ENCODE measurements around the gene ARRB1.

ARRB1 gene

GRCh38 chr11:75244052-75244814 is 107.2 kb downstream of the ARRB1 start:
- Histone ChIP-seq H3K27ac (replicated peaks; ENCODE audit: low read length) (no peak overlapping the region), H3K4me2 (ENCODE audit: insufficient read depth, low read length, poor library complexity, severe bottlenecking) (no peak overlapping the region), H3K9ac (ENCODE audit: low read depth, low read length, poor library complexity) (no peak overlapping the region), H3K4ac (ENCODE audit: low read length) (no peak overlapping the region), H2BK12ac (ENCODE audit: low read length) (no peak overlapping the region), H2AFZ (ENCODE audit: low read length) (no peak overlapping the region), H3K4me1 (ENCODE audit: control insufficient read depth in 2 of 2, insufficient read depth in 1 of 2, low read depth in 1 of 2, low read length in 2 of 2) (peaks cover 4% of the 10 kb centered on the region in 2 donors), H3K14ac (ENCODE audit: low read length) (no peak overlapping the region), H3K36me3 (replicated peaks in 1 of 2; ENCODE audit: control insufficient read depth in 2 of 2, insufficient read depth in 2 of 2, low read length in 2 of 2) (no peaks in the 10 kb centered on the region), H4K91ac (ENCODE audit: low read depth, low read length, poor library complexity) (no peak overlapping the region), H2BK120ac (ENCODE audit: low read depth, low read length) (no peak overlapping the region), H3K23ac (ENCODE audit: low read depth, low read length, poor library complexity) (no peak overlapping the region), H3K27me3 (ENCODE audit: control insufficient read depth in 3 of 3, insufficient read depth in 3 of 3, low read depth in 1 of 3, low read length in 3 of 3) (peaks cover 20 to 62% (median 49%) of the 10 kb centered on the region in 3 experiments), H2AK5ac (ENCODE audit: low read depth, low read length) (no peak overlapping the region), H3K9me3 (replicated peaks in 1 of 2; ENCODE audit: control insufficient read depth in 2 of 2, insufficient read depth in 1 of 2, low read depth in 1 of 2, low read length in 2 of 2) (no peaks in the 10 kb centered on the region), H2BK15ac (ENCODE audit: low read length) (no peak overlapping the region), H3K18ac (ENCODE audit: low read length) (no peak overlapping the region), H2BK5ac (ENCODE audit: low read length) (no peak overlapping the region), H4K8ac (ENCODE audit: low read depth, low read length) (no peak overlapping the region), H3K79me1 (ENCODE audit: low read depth, low read length) (no peaks in the 10 kb centered on the region), H3K4me3 (ENCODE audit: low read length in 2 of 2) (no peak overlapping the region)
- DNase-seq (ENCODE audit: low spot score) = no peak
- no CpG with 5 or more reads among the region's 10 CpGs for WGBS, 2 donors (ENCODE audit: extremely low coverage in 2 of 2, insufficient read length in 2 of 2, insufficient replicate concordance in 1 of 2)

GRCh38 chr11:75242722-75243600 is 108.5 kb downstream of the ARRB1 start:
- H4K91ac ChIP-seq (ENCODE audit: low read depth, low read length, poor library complexity) = no peak overlapping the region
- H3K23ac ChIP-seq (ENCODE audit: low read depth, low read length, poor library complexity) = no peak overlapping the region
- H2BK15ac ChIP-seq (ENCODE audit: low read length) = no peak overlapping the region
- no peak overlapping the region for H2AFZ ChIP-seq (ENCODE audit: low read length)
- H3K18ac ChIP-seq (ENCODE audit: low read length) = peak overlapping the region; percentile 61
- no CpG with 5 or more reads among the region's 16 CpGs for WGBS, 2 donors (ENCODE audit: extremely low coverage in 2 of 2, insufficient read length in 2 of 2, insufficient replicate concordance in 1 of 2)
- no peak overlapping the region for H3K4me2 ChIP-seq (ENCODE audit: insufficient read depth, low read length, poor library complexity, severe bottlenecking)
- no peak for DNase-seq (ENCODE audit: low spot score)
- no peaks in the 10 kb centered on the region for H3K9me3 ChIP-seq (replicated peaks in 1 of 2; ENCODE audit: control insufficient read depth in 2 of 2, insufficient read depth in 1 of 2, low read depth in 1 of 2, low read length in 2 of 2)
- H3K14ac ChIP-seq (ENCODE audit: low read length) = no peak overlapping the region
- H2BK120ac ChIP-seq (ENCODE audit: low read depth, low read length) = no peak overlapping the region
- H3K27me3 ChIP-seq (ENCODE audit: control insufficient read depth in 3 of 3, insufficient read depth in 3 of 3, low read depth in 1 of 3, low read length in 3 of 3) = peaks cover 20 to 73% (median 54%) of the 10 kb centered on the region in 3 experiments
- H3K9ac ChIP-seq (ENCODE audit: low read depth, low read length, poor library complexity) = no peak overlapping the region
- H3K4ac ChIP-seq (ENCODE audit: low read length) = no peak overlapping the region
- no peaks in the 10 kb centered on the region for H3K79me1 ChIP-seq (ENCODE audit: low read depth, low read length)
- H2AK5ac ChIP-seq (ENCODE audit: low read depth, low read length) = no peak overlapping the region
- no peak overlapping the region for H3K4me3 ChIP-seq (ENCODE audit: low read length in 2 of 2)
- H4K8ac ChIP-seq (ENCODE audit: low read depth, low read length) = no peak overlapping the region
- no peak overlapping the region for H2BK12ac ChIP-seq (ENCODE audit: low read length)
- H3K36me3 ChIP-seq (replicated peaks in 1 of 2; ENCODE audit: control insufficient read depth in 2 of 2, insufficient read depth in 2 of 2, low read length in 2 of 2) = no peaks in the 10 kb centered on the region
- H3K4me1 ChIP-seq (ENCODE audit: control insufficient read depth in 2 of 2, insufficient read depth in 1 of 2, low read depth in 1 of 2, low read length in 2 of 2) = peaks cover 4% of the 10 kb centered on the region in 2 donors
- H3K27ac ChIP-seq (replicated peaks; ENCODE audit: low read length) = no peak overlapping the region
- H2BK5ac ChIP-seq (ENCODE audit: low read length) = no peak overlapping the region

- Histone ChIP-seq H2AFZ (ENCODE audit: low read length) (peak overlapping the region; percentile 100), H3K9ac (ENCODE audit: low read depth, low read length, poor library complexity) (no peak overlapping the region), H3K23ac (ENCODE audit: low read depth, low read length, poor library complexity) (peak overlapping the region; percentile 67), H3K4ac (ENCODE audit: low read length) (no peak overlapping the region), H3K14ac (ENCODE audit: low read length) (no peak overlapping the region), H3K27me3 (ENCODE audit: control insufficient read depth in 3 of 3, insufficient read depth in 3 of 3, low read depth in 1 of 3, low read length in 3 of 3) (peaks cover 20 to 69% (median 54%) of the 10 kb centered on the region in 3 experiments), H2BK120ac (ENCODE audit: low read depth, low read length) (no peak overlapping the region), H2BK5ac (ENCODE audit: low read length) (no peak overlapping the region), H3K18ac (ENCODE audit: low read length) (peak overlapping the region; percentile 67), H2AK5ac (ENCODE audit: low read depth, low read length) (no peak overlapping the region), H3K9me3 (replicated peaks in 1 of 2; ENCODE audit: control insufficient read depth in 2 of 2, insufficient read depth in 1 of 2, low read depth in 1 of 2, low read length in 2 of 2) (no peaks in the 10 kb centered on the region), H2BK15ac (ENCODE audit: low read length) (no peak overlapping the region), H3K36me3 (replicated peaks in 1 of 2; ENCODE audit: control insufficient read depth in 2 of 2, insufficient read depth in 2 of 2, low read length in 2 of 2) (no peaks in the 10 kb centered on the region), H3K4me2 (ENCODE audit: insufficient read depth, low read length, poor library complexity, severe bottlenecking) (peak overlapping the region; percentile 51), H3K79me1 (ENCODE audit: low read depth, low read length) (no peaks in the 10 kb centered on the region), H3K4me3 (ENCODE audit: low read length in 2 of 2) (peak overlapping the region; percentile 54 to 81), H4K91ac (ENCODE audit: low read depth, low read length, poor library complexity) (no peak overlapping the region), H3K27ac (replicated peaks; ENCODE audit: low read length) (no peak overlapping the region), H2BK12ac (ENCODE audit: low read length) (no peak overlapping the region), H4K8ac (ENCODE audit: low read depth, low read length) (no peak overlapping the region), H3K4me1 (ENCODE audit: control insufficient read depth in 2 of 2, insufficient read depth in 1 of 2, low read depth in 1 of 2, low read length in 2 of 2) (peaks cover 4% of the 10 kb centered on the region in 2 donors)
- DNase-seq (ENCODE audit: low spot score) = no peak
- WGBS, 2 donors (ENCODE audit: extremely low coverage in 2 of 2, insufficient read length in 2 of 2, insufficient replicate concordance in 1 of 2) = no CpG with 5 or more reads among the region's 72 CpGs
Measured at GRCh38 chr11:75241906-75242644, 109.4 kb downstream of the ARRB1 start.

All from neuronal stem cell (in vitro differentiated cells).